ENCODE results near the gene MRS2.
A peak's percentile ranks its signal among the peaks of the same experiment; 100 is the strongest.
"Not testable (repeated sequence)": the region's sequence is repeated elsewhere in the genome, so short reads cannot be mapped to it uniquely, and the experiment has no call there.

The MRS2 gene

GRCh38 chr6:24396824-24397223 lies 5.9 kb upstream of the MRS2 start:
- TF ChIP-seq CTCF (IDR thresholded peaks at IDR 0.05; ENCODE audit: low read depth, low read length): peak; percentile 21; the same call in 1 of the 2 replicates
- no peak for DNase-seq
- no peak overlapping the region for H3K27ac ChIP-seq
- H3K9me3 ChIP-seq (ENCODE audit: severe bottlenecking): peaks cover 9% of the 10 kb centered on the region
- H3K27me3 ChIP-seq (ENCODE audit: insufficient read depth, low read depth, severe bottlenecking): no peaks in the 10 kb centered on the region
- no peak overlapping the region for H3K4me3 ChIP-seq (ENCODE audit: low read depth, low read length)
- H3K36me3 ChIP-seq: no peaks in the 10 kb centered on the region

- no peak overlapping the region for H3K4me3 ChIP-seq (ENCODE audit: low read depth, low read length)
- H3K36me3 ChIP-seq: no peaks in the 10 kb centered on the region
- no peak overlapping the region for H3K27ac ChIP-seq
- no peaks in the 10 kb centered on the region for H3K27me3 ChIP-seq (ENCODE audit: insufficient read depth, low read depth, severe bottlenecking)
- no peak for TF ChIP-seq CTCF (IDR thresholded peaks at IDR 0.05; ENCODE audit: low read depth, low read length)
- H3K9me3 ChIP-seq (ENCODE audit: severe bottlenecking): peaks cover 9% of the 10 kb centered on the region
- DNase-seq: no peak
Measured at GRCh38 chr6:24397631-24398030, 5.1 kb upstream of the MRS2 start.

- peaks cover 20% of the 10 kb centered on the region for H3K36me3 ChIP-seq
- H3K27me3 ChIP-seq (ENCODE audit: insufficient read depth, low read depth, severe bottlenecking); H3K4me3 ChIP-seq (ENCODE audit: low read depth, low read length); H3K27ac ChIP-seq; H3K9me3 ChIP-seq (ENCODE audit: severe bottlenecking): not testable (repeated sequence)
- DNase-seq: peak; percentile 28
Measured at GRCh38 chr6:24400045-24401039, 2.4 kb upstream of the MRS2 start.

GRCh38 chr6:24401458-24401857 lies 1.3 kb upstream of the MRS2 start:
- Histone ChIP-seq H3K4me3 (ENCODE audit: low read depth, low read length) (no peak overlapping the region), H3K36me3 (peaks cover 29% of the 10 kb centered on the region), H3K27me3 (ENCODE audit: insufficient read depth, low read depth, severe bottlenecking) (no peaks in the 10 kb centered on the region), H3K9me3 (ENCODE audit: severe bottlenecking) (peaks cover 6% of the 10 kb centered on the region), H3K27ac (no peak overlapping the region)
- no peak for TF ChIP-seq CTCF (IDR thresholded peaks at IDR 0.05; ENCODE audit: low read depth, low read length)
- DNase-seq: no peak

- Histone ChIP-seq H3K4me3 (ENCODE audit: low read depth, low read length) (peak overlapping the region; percentile 67), H3K27me3 (ENCODE audit: insufficient read depth, low read depth, severe bottlenecking) (no peaks in the 10 kb centered on the region), H3K9me3 (ENCODE audit: severe bottlenecking) (no peaks in the 10 kb centered on the region), H3K36me3 (peaks cover 47% of the 10 kb centered on the region), H3K27ac (peak overlapping the region; percentile 86)
- TF ChIP-seq CTCF (IDR thresholded peaks at IDR 0.05; ENCODE audit: low read depth, low read length): no peak
- no peak for DNase-seq
Measured at GRCh38 chr6:24403501-24403824, 727 bp downstream of the MRS2 start.

GRCh38 chr6:24405262-24405661 lies 2.5 kb downstream of the MRS2 start:
- H3K36me3 ChIP-seq: peaks cover 65% of the 10 kb centered on the region
- no peak overlapping the region for H3K27ac ChIP-seq
- H3K9me3 ChIP-seq (ENCODE audit: severe bottlenecking): no peaks in the 10 kb centered on the region
- H3K27me3 ChIP-seq (ENCODE audit: insufficient read depth, low read depth, severe bottlenecking): no peaks in the 10 kb centered on the region
- no peak for TF ChIP-seq CTCF (IDR thresholded peaks at IDR 0.05; ENCODE audit: low read depth, low read length)
- H3K4me3 ChIP-seq (ENCODE audit: low read depth, low read length): no peak overlapping the region
- DNase-seq: no peak
